GM12878 (cell line): Measurements from ENCODE around the gene C3. TPM values are rescaled to one million over a fixed set of nuclear protein-coding genes. Genes with fewer than 3 reads are reported as not detected.

Source experiments
- ATAC-seq: fragments of 200-7000 bp; cut with Tn5 transposase; 3 replicates; pipeline ENCODE4 v1.9.1; 2020; ENCODE audit warnings: mild to moderate bottlenecking, moderate library complexity
- BruUV-seq: library from RNA; stranded (reverse); fragments of 400-500 nt; replicated peaks from 2 replicates; lab custom pipeline; 2021; lab: Mats Ljungman, UMichigan
- CTCF ChIA-PET: fragments of 300-600 bp; sonication (Branson Sonifier 250); formaldehyde crosslinking; extraction: SDS; loops from one replicate; lab custom pipeline; 2021; ENCODE audit warnings: inconsistent platforms; lab: Yijun Ruan, JAX
- POLR2A ChIA-PET: fragments of 350-600 bp; formaldehyde crosslinking; extraction: SDS; loops from one replicate; lab custom pipeline; 2021; ENCODE audit warnings: inconsistent platforms; lab: Charles Lee
- RAD21 ChIA-PET: fragments of 300-600 bp; sonication (Branson Sonifier 250); formaldehyde crosslinking; loops from one replicate; lab custom pipeline; 2023; ENCODE audit warnings: antibody characterized with exemption; ENCODE audit not compliant: unreplicated experiment; lab: Charles Lee
- SMC1A ChIA-PET: fragments of 300-600 bp; sonication (Branson Sonifier 250); formaldehyde crosslinking; loops from one replicate; lab custom pipeline; 2023; ENCODE audit not compliant: unreplicated experiment, uncharacterized antibody; lab: Charles Lee
- DNase-seq: peaks from one replicate; pipeline ENCODE4 v3.0.0-alpha.2; 2011; ENCODE audit warnings: low read depth, low spot score
- FAIRE-seq: peaks from 3 replicates; lab custom pipeline; 2011; peaks lifted over from hg19 to GRCh38; lab: Jason Lieb, UNC
- H2AFZ ChIP-seq: 2 replicates; pipeline ENCODE4 v1.6.0; 2011; ENCODE audit warnings: low read depth, low read length, control low read depth; ENCODE audit not compliant: control insufficient read depth
- H3K27ac ChIP-seq: 2 replicates; pipeline ENCODE4 v1.5.1; 2011; ENCODE audit warnings: control low read depth; ENCODE audit not compliant: control insufficient read depth, insufficient read depth
- H3K27me3 ChIP-seq, 2 experiments: replicated peaks in 1 of 2; 2 replicates each; pipeline versions ENCODE4 v1.6.0 to v1.6.1; 2011; ENCODE audit warnings: low read length in 1 of 2; ENCODE audit not compliant: control insufficient read depth in 2 of 2, insufficient read depth in 2 of 2
- H3K36me3 ChIP-seq, 2 experiments: 2 replicates each; pipeline ENCODE4 v1.5.1; 2011; ENCODE audit warnings: low read length in 1 of 2; ENCODE audit not compliant: control insufficient read depth in 2 of 2, insufficient read depth in 2 of 2
- H3K4me1 ChIP-seq: 2 replicates; pipeline ENCODE4 v1.6.1; 2011; ENCODE audit warnings: mild to moderate bottlenecking, low read length, moderate library complexity, mixed read lengths; ENCODE audit not compliant: control insufficient read depth, insufficient read depth
- H3K4me2 ChIP-seq: 2 replicates; pipeline ENCODE4 v1.6.0; 2011; ENCODE audit warnings: control low read depth; ENCODE audit not compliant: control insufficient read depth, insufficient read depth
- H3K4me3 ChIP-seq: fragments of 200-600 bp; sonication (generic); 2 replicates; pipeline ENCODE4 v1.5.1; 2016
- H3K79me2 ChIP-seq: 2 replicates; pipeline ENCODE4 v1.6.0; 2011; ENCODE audit warnings: low read length; ENCODE audit not compliant: control insufficient read depth, insufficient read depth
- H3K9ac ChIP-seq: 2 replicates; pipeline ENCODE4 v1.8.0; 2011; ENCODE audit warnings: low read length, control low read depth, mixed read lengths; ENCODE audit not compliant: control insufficient read depth, insufficient read depth
- H3K9me3 ChIP-seq: replicated peaks from 3 replicates; pipeline ENCODE4 v1.5.1; 2011; ENCODE audit warnings: mild to moderate bottlenecking, low read length; ENCODE audit not compliant: control insufficient read depth, insufficient read depth
- H4K20me1 ChIP-seq: 2 replicates; pipeline ENCODE4 v1.6.0; 2011; ENCODE audit not compliant: control insufficient read depth, insufficient read depth
- HDGF ChIP-seq: fragments of 450-650 bp; IDR thresholded peaks from 2 replicates; pipeline ENCODE4 v1.6.1; 2016; ENCODE audit warnings: antibody characterized with exemption
- IRF4 ChIP-seq: IDR thresholded peaks from 2 replicates; pipeline ENCODE4 v1.6.1; 2011; ENCODE audit warnings: low read depth, low read length
- NKRF ChIP-seq: fragments of 450-650 bp; conservative IDR thresholded peaks from 2 replicates; pipeline ENCODE4 v1.6.1; 2017; ENCODE audit warnings: mild to moderate bottlenecking, moderate library complexity
- PAX5 ChIP-seq: IDR thresholded peaks from 2 replicates; pipeline ENCODE4 v1.6.1; 2011; ENCODE audit warnings: low read depth, low read length, borderline replicate concordance
- POLR2A ChIP-seq: IDR thresholded peaks from 2 replicates; pipeline ENCODE4 v1.6.1; 2011; ENCODE audit warnings: low read depth, mild to moderate bottlenecking, low read length
- POLR2AphosphoS2 ChIP-seq: IDR thresholded peaks from 2 replicates; pipeline ENCODE4 v1.6.1; 2011; ENCODE audit warnings: low read depth, mild to moderate bottlenecking, low read length, improper control_type of control experiment, moderate library complexity
- RAD21 ChIP-seq: IDR thresholded peaks from 2 replicates; pipeline ENCODE4 v1.6.1; 2011; ENCODE audit warnings: mild to moderate bottlenecking, low read depth, low read length, moderate library complexity; ENCODE audit not compliant: insufficient read depth
- RB1 ChIP-seq: fragments of 450-650 bp; formaldehyde crosslinking; IDR thresholded peaks from 2 replicates; pipeline ENCODE4 v1.6.1; 2017; ENCODE audit warnings: mild to moderate bottlenecking, borderline replicate concordance
- SREBF2 ChIP-seq: IDR thresholded peaks from 2 replicates; pipeline ENCODE4 v1.6.1; 2012; ENCODE audit warnings: mild to moderate bottlenecking, low read length
- TCF3 ChIP-seq: IDR thresholded peaks from 2 replicates; pipeline ENCODE4 v1.6.1; 2012; ENCODE audit warnings: low read depth, mild to moderate bottlenecking, low read length, borderline replicate concordance; ENCODE audit not compliant: insufficient read depth
- WRNIP1 ChIP-seq: IDR thresholded peaks from 2 replicates; pipeline ENCODE4 v1.6.1; 2011; ENCODE audit warnings: low read depth, low read length, improper control_type of control experiment, borderline replicate concordance
- ZBED1 ChIP-seq: IDR thresholded peaks from 2 replicates; pipeline ENCODE4 v1.6.1; 2016; ENCODE audit warnings: borderline replicate concordance
- ZBTB11 ChIP-seq: fragments of 450-650 bp; formaldehyde crosslinking; IDR thresholded peaks from 2 replicates; pipeline ENCODE4 v1.5.0; 2022; ENCODE audit warnings: mild to moderate bottlenecking, missing genetic modification characterization
- ZNF24 ChIP-seq: fragments of 450-650 bp; IDR thresholded peaks from 2 replicates; pipeline ENCODE4 v1.6.1; 2017; ENCODE audit warnings: antibody characterized with exemption, mild to moderate bottlenecking
- WGBS: methylation state at CpG from one replicate; pipeline ENCODE4 v1.1.6; 2016; ENCODE audit warnings: low lambda C conversion rate; ENCODE audit not compliant: insufficient replicate concordance, insufficient coverage; ENCODE audit errors: missing lambda C conversion rate; 5-methylcytosine and 5-hydroxymethylcytosine counted together
- in situ Hi-C: fragments of 300-500 bp; cut with MboI; formaldehyde crosslinking; loops from 9 replicates; pipeline ENCODE4 v1.14.3; 2018; ENCODE audit warnings: mixed read lengths
- intact Hi-C: fragments of 100-400 bp; cut with micrococcal nuclease; formaldehyde crosslinking; loops from one replicate; pipeline ENCODE4 v1.14.2; 2022; ENCODE audit not compliant: unreplicated experiment
- polyA plus RNA-seq, 11 experiments: library from polyadenylated mRNA; depleted of rRNA in 4 of 11; unstranded in 6 of 11; stranded (reverse) in 5 of 11; fragments of >200 nt; fragmentation: Nextera tagmentation in 4 of 11; fragmentation: Illumina TruSeq in 1 of 11; extraction: Ambion mirVana in 4 of 11; extraction: Trizol in 1 of 11; gene quantifications; 1 replicate in 1 of 11; 2 replicates in 10 of 11; pipeline versions ENCODE4 v1.2.1 to v1.2.3, GENCODE V29; 2011 to 2016; ENCODE audit warnings: inconsistent platforms in 2 of 11, missing spikeins in 2 of 11, low read depth in 1 of 11
- total RNA-seq, 4 experiments: library from RNA; depleted of rRNA in 3 of 4; stranded (reverse); fragments of >200 nt in 3 of 4; fragmentation: Illumina TruSeq in 1 of 4; extraction: Trizol in 1 of 4; gene quantifications; 2 replicates each; pipeline versions ENCODE4 v1.2.1 to v1.2.3, GENCODE V29; 2013 to 2021
- TF ChIP-seq, protein P1 (sequence below): IDR thresholded peaks from 2 replicates; pipeline ENCODE4 v1.6.1; 2011; ENCODE audit warnings: low read depth, low read length, improper control_type of control experiment, borderline replicate concordance

C3 gene
- total and polyA plus RNA-seq, 10 of the 15 experiments (the other 5 are each of a cell fraction or from before 2014, with no cell fraction given) = 0.20 to 6.7 (median 0.72) TPM

DNA sequence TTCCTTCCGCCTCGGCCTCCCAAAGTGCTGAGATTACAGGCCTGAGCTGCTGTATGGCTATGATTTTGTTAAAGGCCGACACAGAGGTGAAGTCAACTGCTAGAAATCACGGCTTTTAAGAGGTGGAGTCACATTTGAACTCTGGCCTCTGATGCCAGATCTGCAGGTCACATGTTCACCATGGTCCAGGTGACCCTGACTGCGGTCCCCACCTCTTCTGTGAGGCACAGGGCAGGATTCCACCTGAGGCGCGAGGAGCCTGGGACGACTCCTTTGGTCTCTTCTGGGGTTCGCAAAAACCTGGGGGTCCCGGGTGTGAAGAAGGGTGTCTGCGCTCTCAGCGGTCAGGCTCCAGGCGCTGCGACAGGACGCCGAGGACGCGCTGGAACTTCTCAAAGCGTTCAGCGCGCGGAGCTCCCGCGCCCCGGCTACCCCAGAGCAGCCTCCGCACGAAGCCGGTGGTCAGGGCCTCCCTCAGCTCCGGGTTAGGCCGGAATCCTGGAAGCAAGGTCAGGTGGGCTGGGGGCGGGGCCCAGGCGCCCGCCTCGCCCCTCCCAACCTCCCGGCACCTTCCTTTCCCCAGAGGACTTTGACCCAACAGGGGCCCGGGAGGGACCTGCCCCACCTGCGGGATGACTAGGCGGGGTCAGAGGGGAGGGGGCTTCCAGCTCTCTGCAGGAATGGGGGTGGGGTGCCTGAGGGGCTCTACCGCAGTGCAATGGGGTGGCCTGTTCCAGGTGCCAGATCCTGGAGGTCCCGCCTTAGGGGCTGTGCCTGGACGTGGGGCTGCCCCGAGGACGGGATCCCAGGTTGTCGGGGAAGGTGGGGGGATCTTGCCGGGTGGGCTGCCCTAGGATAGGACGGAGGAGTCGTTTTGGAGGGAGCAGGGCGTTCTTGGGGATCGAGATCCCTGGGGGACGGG, 32.1 kb upstream of the C3 start (continued):
- TF ChIP-seq ZBTB11 (CRISPR knock-in tag) = no peak
- TF ChIP-seq POLR2A = no peak
- no peak for TF ChIP-seq IRF4
- TF ChIP-seq, protein P1, sequence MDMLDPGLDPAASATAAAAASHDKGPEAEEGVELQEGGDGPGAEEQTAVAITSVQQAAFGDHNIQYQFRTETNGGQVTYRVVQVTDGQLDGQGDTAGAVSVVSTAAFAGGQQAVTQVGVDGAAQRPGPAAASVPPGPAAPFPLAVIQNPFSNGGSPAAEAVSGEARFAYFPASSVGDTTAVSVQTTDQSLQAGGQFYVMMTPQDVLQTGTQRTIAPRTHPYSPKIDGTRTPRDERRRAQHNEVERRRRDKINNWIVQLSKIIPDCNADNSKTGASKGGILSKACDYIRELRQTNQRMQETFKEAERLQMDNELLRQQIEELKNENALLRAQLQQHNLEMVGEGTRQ = no peak
- TF ChIP-seq HDGF = no peak
- TF ChIP-seq PAX5 = no peak
- no peak for TF ChIP-seq RB1
- TF ChIP-seq, all 136 proteins: peak for 0

DNA sequence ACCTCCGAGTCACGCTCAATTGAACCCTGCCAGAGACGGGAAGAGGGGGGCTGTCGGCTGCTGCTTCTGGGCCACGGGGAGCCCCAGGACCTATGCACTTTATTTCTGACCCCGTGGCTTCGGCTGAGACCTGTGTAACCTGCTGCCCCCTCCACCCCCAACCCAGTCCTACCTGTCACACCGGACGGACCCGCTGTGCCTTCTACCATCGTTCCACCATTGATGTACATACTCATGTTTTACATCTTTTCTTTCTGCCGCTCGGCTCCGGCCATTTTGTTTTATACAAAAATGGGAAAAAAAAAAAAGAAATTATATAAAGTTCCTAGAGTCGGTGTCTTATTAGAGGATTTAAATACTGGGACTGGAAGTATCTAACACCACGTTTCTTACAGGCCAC, 30.7 kb upstream of the C3 start:
- peaks cover 13% of the 10 kb centered on the region for H3K4me1 ChIP-seq
- RAD21 ChIA-PET = no interaction called here
- CTCF ChIA-PET = no interaction called here
- POLR2A ChIA-PET = no interaction called here
- no peaks in the 10 kb centered on the region for H3K27me3 ChIP-seq
- ATAC-seq (no peak), DNase-seq (no peak), FAIRE-seq (no peak)
- WGBS = 93% methylated on average over 16 of the region's 16 CpGs
- H4K20me1 ChIP-seq = no peaks in the 10 kb centered on the region
- H2AFZ ChIP-seq = no peak overlapping the region
- H3K36me3 ChIP-seq = peaks cover 9 to 15% of the 10 kb centered on the region in 2 experiments
- H3K4me3 ChIP-seq = no peak overlapping the region
- no peak overlapping the region for H3K9ac ChIP-seq
- no peaks in the 10 kb centered on the region; the same call in 1 of the 2 replicates for H3K79me2 ChIP-seq
- SMC1A ChIA-PET = no interaction called here
- BruUV-seq = no TSS peak
- no peak overlapping the region for H3K4me2 ChIP-seq
- no peaks in the 10 kb centered on the region for H3K9me3 ChIP-seq
- intact Hi-C loops (loop anchor here (5.0 kb wide), 2 partner anchors 111 to 119 kb away; no protein-coding TSS in a partner anchor), in situ Hi-C loops (no loop called here)
- no peak overlapping the region for H3K27ac ChIP-seq
- TF ChIP-seq ZBED1 = no peak
- no peak for TF ChIP-seq TCF3
- no peak for TF ChIP-seq POLR2AphosphoS2
- TF ChIP-seq ZNF24 = no peak
- TF ChIP-seq WRNIP1 = no peak
- no peak for TF ChIP-seq SREBF2
- no peak for TF ChIP-seq RAD21
- no peak for TF ChIP-seq NKRF
